Measurements from ENCODE around the gene ZNF692.
"Not testable (repeated sequence)": the region's sequence is repeated elsewhere in the genome, so short reads cannot be mapped to it uniquely, and the experiment has no call there.

Gene ZNF692

DNA sequence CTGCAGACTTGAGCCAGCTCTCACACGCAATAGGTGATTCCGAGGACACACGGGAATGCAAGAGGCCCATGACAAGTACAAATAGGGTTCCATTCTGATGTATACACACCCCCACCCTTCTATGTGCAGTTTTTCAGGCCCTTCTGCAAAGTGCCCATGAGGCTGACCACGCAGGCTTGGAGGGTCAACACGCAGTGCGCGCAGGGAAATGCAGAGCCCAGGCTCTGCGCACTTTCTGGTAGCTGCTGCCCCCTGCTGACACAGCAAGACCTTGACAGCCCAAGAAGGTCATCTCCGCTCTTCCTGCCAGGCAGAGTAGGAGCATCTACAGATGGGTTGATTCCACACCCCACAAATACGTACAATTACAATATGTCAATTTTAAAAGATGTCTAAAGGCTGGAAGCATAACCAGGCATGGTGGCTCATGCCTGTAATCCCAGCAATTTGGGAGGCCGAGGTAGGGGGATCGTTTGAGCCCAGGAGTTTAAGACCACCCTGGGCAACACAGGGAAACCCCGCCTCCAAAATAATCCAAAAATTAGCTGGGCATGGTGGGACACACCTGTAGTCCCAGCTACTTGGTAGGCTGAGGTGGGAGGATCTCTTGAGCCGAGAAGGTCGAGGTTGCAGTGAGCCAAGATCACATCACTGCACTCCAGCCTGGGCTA lies 51.7 kb downstream of the ZNF692 start:
- no peak for DNase-seq

DNA sequence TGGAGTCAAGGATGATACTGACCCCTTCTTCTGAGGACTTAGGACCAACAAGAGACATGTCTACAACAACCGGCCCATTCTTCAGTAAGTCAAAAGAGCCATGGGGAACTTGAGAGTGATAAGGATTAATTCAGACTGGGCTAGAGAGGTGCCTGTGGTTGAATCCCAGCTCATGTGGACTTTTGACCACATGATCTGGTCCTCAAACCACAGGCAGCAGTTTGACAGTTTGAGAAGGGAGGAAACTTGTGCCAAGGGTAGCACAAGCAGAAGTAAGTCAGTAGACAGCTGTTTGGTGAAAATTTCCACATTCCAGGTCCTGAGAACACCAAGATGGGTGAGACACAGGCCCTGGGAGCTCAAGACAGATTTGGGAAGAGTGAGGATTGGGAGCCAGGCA lies 53.0 kb downstream of the ZNF692 start:
- no peak for DNase-seq

DNA sequence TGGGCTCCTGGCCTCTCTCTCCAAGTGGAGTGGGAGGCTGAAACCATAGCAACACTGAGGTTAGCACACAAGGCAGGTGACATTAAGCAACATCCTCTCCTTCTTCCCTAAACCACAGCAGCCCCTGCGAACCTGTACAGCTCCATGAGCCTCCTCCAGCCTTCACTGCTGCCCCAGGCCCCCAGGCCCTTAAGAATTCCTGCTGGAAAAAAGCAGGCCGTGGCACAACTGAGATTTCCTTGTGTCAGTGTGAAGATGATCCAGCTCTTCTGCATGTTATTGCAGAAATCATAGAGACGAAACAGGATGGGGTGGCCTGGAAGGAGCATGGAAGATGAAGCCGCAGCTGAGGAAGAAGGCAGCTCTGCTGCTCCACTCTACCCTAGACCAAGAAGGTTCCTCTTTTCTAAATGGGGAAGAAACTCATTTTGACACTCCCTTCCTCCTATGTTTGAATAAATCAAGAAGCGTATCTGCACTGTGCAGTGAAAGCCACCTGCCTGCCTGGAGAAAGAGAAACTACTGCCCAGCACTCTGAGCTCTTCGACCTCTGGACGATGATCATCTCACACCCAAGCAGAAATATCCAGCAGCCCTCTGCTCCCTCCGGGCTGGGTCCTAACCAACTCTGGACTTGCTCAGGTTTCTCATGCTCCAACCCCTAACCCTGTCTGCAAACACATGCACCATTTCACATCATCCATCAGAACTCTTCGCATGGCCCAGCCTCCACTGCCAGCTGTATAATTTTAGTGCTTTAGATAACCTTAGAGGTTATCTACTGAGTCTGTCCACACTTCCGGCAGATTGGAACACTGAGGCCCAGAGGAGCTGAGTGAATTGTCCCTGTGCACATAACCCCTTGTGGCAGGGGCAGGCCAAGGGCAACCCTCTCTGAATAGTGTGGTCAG lies 53.9 kb downstream of the ZNF692 start:
- no peak for DNase-seq

DNA sequence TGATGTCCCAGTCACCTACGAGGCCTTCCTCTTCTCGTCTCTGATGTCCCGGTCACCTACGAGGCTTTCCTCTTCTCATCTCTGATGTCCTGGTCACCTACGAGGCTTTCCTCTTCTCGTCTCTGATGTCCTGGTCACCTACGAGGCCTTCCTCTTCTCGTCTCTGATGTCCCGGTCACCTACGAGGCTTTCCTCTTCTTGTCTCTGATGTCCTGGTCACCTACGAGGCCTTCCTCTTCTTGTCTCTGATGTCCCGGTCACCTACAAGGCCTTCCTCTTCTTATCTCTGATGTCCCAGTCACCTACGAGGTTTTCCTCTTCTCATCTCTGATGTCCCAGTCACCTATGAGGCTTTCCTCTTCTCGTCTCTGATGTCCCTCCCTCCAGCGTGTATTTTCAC lies 55.4 kb downstream of the ZNF692 start:
- not testable (repeated sequence) for DNase-seq

DNA sequence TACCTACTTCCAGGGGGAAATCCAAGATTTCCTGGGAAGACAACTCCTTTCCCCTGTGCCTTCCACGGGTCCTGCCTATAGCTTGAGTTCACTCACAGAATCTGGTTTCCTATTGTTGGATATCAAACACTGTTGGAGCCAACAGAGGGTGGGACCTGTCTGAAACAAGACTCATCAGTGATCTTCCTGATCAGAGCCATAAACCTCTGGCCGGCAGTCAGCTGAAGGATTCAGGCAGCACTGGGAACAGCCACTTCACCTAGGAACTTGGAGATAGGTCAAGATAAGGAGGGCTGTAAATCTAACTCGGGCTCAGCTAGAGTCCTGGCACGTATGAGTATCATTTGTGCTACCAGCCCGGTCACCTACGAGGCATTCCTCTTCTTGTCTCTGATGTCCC lies 56.4 kb downstream of the ZNF692 start:
- no peak for DNase-seq

DNA sequence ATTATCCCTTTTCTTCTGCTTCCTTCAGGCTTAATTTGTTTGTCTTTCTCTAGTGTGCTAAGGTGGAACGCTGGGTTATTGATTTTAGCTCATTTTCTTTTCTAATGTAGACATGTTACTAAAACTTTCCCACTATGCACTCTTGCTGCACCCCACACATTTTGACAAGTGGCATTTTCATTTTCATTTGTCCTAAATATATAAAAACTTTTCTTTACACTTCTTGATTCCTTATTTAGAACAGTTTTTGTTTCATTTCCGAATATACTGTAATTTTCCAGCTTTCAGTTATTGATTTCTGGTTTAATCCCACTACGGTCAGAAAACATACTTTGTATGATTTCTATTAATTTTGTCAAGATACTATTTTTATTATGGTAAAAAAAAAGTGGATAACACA lies 58.4 kb downstream of the ZNF692 start:
- no peak for DNase-seq
